ENCODE measurements around the gene MTR. TPM values are rescaled to one million over a fixed set of nuclear protein-coding genes. Genes with fewer than 3 reads are reported as not detected.

MTR gene
- total RNA-seq (2014; rRNA removed; shearing (Covaris generic)), result 17.0 and 20.3 TPM in 2 replicates
- 9.5 and 14.0 TPM in 2 replicates for polyA plus RNA-seq (2015; cell fraction: cytosol; rRNA removed)
- polyA plus RNA-seq (2015; cell fraction: nucleus; rRNA removed), result 35.6 and 36.4 TPM in 2 replicates

- peak; percentile 98 for DNase-seq (ENCODE audit: low read depth)
These were observed at the start of gene MTR for GRCh38 chr1:236795035-236795756. MTR (plus strand) TSS chr1:236795292; CDS start chr1:236795704, 412 bp downstream.

DNA sequence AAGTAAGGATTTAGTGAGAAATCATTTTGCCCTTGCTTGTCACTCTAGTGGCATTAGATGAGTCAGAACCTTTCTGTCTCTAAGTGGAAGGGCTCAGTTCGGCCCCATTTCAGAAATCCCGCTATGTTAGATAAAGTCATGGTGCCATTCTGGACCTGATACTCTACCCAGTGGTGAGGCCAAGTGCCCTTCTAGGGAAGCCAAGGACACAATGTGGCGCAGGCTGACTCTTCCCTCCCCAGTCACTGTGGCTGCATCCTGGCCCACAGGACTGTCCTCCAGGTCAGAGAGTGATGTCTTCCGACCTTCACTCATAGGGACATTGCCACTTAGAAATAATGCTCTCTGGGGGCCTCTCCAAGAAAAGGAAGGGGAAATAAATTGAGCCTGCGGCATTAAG, 48.3 kb upstream of the MTR start:
- DNase-seq (ENCODE audit: low read depth), result no peak

DNA sequence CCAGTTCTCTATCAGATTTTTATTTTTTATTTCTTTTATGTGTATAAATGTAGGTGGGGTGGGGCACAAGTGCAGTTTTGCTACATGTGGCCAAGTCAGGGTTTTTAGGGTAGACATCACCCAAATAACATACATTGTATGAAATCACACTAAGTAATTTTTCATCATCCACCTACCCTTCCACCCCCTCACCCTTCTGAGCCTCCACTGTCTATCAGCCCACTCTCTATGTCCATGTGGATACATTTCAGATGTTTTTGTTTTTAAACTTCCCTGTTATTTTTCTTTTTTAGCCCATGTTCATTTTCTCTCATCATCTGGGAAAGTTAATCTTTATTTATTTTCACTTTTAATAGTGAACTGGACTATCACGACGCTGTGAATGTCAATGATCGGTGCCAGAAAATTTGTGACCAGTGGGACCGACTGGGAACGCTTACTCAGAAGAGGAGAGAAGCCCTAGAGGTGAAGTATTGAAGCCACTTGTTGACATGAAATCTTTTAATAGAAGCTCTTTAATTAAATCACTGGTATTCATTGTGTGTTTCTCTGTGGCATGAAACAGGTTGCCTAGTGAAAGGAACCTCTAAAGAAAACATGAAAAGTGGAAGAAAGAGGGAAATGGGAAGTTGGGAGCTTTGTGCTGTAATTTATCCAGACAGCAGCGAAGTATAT, 47.6 kb upstream of the MTR start:
- DNase-seq (ENCODE audit: low read depth), result no peak

- DNase-seq (ENCODE audit: low read depth), result no peak
These were observed 46.7 kb upstream of the MTR start for GRCh38 chr1:236748268-236748870.

GRCh38 chr1:236750928-236751327, 44.2 kb upstream of the MTR start:
- no peak for DNase-seq (ENCODE audit: low read depth)

DNA sequence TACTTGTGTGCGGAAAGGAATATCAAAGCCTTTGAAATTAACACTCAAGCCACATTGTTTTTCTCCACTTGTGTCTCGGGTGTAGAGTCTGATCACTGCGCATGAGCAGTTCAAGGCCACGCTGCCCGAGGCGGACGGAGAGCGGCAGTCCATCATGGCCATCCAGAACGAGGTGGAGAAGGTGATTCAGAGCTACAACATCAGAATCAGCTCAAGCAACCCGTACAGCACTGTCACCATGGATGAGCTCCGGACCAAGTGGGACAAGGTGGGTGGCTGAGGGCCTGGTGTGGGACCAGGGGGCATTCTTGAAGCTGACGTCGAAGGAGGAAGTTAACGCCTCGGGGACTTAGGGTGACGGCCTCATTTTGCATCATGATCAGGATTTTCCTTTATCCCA, 43.7 kb upstream of the MTR start:
- no peak for DNase-seq (ENCODE audit: low read depth)

DNA sequence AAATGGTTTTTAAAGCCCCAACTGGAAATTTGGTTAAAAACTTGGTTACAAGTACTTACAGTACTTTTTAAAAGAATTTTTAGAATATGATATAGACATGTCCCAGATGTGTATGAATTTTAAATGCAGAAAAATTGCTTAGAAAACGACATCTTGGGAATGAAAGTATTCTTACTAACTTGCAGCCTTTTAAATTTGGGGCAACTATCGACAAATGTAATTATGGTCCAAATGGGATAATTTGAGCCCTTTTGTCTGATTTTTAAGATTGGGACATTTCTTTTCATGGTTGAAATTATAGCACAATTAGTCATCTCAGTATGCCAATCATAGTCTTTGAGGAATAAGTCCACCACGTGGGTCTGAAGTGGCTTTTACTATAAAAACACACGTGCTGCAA, 43.2 kb upstream of the MTR start:
- DNase-seq (ENCODE audit: low read depth), result no peak

- DNase-seq (ENCODE audit: low read depth), result peak; percentile 73
These were observed 41.6 kb upstream of the MTR start for GRCh38 chr1:236753516-236753915.

DNA sequence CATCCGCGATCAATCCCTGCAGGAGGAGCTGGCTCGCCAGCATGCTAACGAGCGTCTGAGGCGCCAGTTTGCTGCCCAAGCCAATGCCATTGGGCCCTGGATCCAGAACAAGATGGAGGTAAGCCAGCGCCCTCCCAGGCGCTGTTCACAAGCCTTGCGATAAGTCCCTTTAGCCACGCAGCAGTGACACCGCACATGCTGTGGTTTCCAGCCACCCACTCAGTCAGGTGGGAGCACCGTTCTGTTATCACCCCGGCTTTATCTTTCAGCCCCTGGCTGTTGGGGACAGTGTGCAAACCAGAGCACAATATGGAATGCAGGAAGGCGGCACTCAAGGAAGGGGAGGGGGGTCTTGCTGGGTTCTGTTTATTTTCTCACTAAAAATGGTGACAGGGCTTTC, 41.1 kb upstream of the MTR start:
- no peak for DNase-seq (ENCODE audit: low read depth)

GRCh38 chr1:236754525-236755210, 40.4 kb upstream of the MTR start:
- no peak for DNase-seq (ENCODE audit: low read depth)

DNA sequence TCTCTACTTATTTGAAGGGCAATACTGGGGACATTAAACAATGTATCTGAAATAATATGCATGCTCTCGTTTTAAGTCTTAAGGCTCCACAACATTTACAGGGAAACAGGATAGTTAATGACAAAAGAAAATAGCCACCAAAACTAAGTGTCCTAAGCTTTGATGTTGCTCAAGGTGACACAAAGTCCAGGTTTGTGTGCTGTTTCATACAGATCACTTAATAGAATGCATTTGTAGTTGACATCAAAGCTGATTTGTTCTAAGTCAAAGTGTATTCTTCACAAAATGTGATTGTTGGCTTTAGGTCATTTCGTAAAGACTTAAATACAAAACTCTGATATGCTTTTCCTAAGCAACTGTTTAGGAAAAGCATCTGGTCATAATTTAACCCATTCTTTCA, 37.5 kb upstream of the MTR start:
- no peak for DNase-seq (ENCODE audit: low read depth)

- DNase-seq (ENCODE audit: low read depth), result peak; percentile 25
These were observed 35.7 kb upstream of the MTR start for GRCh38 chr1:236759252-236759859.

GRCh38 chr1:236760480-236760879, 34.6 kb upstream of the MTR start:
- no peak for DNase-seq (ENCODE audit: low read depth)

DNA sequence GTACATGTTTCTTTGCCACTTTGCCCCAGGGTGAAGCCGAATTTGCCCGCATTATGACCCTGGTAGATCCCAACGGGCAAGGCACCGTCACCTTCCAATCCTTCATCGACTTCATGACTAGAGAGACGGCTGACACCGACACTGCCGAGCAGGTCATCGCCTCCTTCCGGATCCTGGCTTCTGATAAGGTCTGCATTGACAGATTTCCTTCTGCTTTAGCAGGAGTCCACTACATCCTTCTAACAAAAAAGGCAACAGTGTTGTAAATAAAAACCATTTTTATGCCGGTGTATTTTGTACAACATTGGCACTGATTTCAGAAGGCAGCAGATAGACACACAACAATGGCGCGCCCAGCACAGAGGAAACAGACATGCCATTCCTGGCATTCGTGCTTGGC, 34.1 kb upstream of the MTR start:
- no peak for DNase-seq (ENCODE audit: low read depth)

GRCh38 chr1:236761397-236762132, 33.5 kb upstream of the MTR start:
- no peak for DNase-seq (ENCODE audit: low read depth)

- DNase-seq (ENCODE audit: low read depth), result no peak
These were observed 32.7 kb upstream of the MTR start for GRCh38 chr1:236762410-236762809.

DNA sequence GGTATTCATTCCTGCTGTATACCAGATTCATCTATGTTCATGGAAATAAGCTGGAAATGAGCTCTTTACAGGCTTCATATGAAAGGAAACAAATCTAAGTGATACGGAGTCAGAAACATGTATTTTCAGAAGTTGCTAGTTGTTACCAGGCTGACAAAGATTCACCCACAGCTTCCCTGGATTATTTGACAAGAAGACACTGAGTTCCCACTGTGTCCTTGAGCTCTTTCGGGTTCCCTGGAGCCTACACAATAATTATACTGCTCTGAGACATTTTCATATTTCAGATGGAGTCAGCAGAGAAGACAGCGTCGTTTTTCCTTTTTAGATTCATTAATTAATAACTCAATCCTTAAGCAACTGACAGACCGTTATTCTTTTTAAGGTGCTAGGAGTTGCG, 29.3 kb upstream of the MTR start:
- DNase-seq (ENCODE audit: low read depth), result no peak

DNA sequence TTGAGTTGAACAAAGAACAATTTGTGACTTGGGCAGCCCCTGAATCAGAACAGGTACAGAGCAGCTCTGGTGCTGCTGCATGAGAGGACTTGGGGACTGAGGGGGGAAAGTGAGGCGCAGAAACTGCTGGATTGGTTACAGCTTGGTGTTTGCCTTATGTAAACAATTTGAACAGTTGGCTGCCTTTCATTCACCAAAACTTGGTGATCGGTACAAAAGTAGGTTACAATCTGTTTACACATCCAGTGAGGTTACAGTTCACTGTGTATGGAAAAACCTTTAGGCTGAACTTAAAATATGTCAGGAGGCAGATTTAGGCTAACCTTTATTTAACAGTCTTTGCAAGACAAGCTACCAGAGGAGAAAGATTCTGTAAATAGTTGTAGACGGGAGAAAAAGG, 28.6 kb upstream of the MTR start:
- no peak for DNase-seq (ENCODE audit: low read depth)

- no peak for DNase-seq (ENCODE audit: low read depth)
These were observed 27.8 kb upstream of the MTR start for GRCh38 chr1:236767276-236767675.

- no peak for DNase-seq (ENCODE audit: low read depth)
These were observed 26.5 kb upstream of the MTR start for GRCh38 chr1:236768601-236769000.

DNA sequence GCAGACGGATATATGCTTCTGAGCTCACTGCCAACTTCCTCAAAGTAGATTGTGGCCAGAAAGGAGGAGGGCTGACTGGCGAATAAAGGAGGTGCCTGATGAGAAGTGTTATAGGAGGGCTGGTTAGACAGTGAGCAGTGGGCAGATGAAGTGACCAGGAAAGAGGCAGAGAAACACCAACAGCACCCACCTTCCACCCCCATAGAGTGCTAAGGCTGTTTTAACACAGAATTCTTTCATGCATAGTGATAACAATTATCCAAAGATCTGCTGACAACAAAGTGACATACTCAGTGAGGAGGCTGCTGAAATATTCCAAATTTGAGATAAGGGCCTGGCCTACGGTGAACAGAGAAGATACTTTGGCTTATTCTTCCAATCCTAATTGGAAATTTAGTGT, 21.2 kb upstream of the MTR start:
- no peak for DNase-seq (ENCODE audit: low read depth)

All from HT1080 (cell line).